GM12875 (cell line): ENCODE data around the gene MEGF11.

ENCODE experiments used
- H3K4me3 ChIP-seq: one replicate; pipeline ENCODE4 v1.5.1; 2011; ENCODE audit warnings: low read depth, low read length, control low read depth
- TF ChIP-seq, protein P1 (sequence below): IDR thresholded peaks from 2 replicates; pipeline ENCODE4 v1.5.1; 2011; ENCODE audit warnings: low read depth, mild to moderate bottlenecking, control low read depth, inconsistent platforms, low read length, moderate library complexity, borderline replicate concordance; ENCODE audit not compliant: insufficient read depth

MEGF11 gene

DNA sequence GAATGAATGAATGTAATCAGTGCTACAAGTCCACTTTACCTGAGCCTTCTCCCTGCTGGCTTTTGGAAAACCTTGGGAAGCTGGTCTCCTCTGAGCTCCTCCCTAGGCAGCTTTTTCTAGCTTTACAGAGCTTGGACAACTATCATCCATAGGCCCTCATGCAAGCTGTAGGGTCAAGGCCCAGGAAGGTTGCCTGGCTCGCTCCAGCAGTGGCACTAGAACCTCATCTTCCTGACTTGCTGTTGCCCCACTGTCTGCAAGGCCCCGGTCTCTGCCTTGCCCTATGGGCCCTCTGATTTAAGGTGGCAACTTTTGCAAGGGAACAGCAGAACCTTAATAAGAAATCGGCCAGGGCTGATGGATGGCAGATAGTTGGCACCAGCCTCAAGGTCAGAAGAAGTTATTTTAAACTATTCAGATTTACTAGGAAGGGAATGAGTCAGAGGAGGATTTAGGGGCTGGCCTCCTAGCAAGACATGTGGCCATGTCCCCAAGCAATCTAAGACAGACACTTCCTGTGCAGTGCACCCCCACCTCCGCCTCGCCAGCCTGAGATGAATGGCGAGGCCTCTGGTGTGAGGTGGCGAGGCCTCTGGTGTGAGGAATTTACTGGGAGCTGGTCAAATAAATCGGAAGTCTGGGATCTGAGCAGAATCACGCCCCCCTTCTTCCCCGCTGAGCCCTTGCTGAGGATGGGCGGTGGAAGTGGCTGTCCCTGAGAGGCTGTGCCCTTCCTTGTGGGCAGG, 180.8 kb downstream of the MEGF11 start:
- TF ChIP-seq, protein P1, sequence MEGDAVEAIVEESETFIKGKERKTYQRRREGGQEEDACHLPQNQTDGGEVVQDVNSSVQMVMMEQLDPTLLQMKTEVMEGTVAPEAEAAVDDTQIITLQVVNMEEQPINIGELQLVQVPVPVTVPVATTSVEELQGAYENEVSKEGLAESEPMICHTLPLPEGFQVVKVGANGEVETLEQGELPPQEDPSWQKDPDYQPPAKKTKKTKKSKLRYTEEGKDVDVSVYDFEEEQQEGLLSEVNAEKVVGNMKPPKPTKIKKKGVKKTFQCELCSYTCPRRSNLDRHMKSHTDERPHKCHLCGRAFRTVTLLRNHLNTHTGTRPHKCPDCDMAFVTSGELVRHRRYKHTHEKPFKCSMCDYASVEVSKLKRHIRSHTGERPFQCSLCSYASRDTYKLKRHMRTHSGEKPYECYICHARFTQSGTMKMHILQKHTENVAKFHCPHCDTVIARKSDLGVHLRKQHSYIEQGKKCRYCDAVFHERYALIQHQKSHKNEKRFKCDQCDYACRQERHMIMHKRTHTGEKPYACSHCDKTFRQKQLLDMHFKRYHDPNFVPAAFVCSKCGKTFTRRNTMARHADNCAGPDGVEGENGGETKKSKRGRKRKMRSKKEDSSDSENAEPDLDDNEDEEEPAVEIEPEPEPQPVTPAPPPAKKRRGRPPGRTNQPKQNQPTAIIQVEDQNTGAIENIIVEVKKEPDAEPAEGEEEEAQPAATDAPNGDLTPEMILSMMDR, result no peak

DNA sequence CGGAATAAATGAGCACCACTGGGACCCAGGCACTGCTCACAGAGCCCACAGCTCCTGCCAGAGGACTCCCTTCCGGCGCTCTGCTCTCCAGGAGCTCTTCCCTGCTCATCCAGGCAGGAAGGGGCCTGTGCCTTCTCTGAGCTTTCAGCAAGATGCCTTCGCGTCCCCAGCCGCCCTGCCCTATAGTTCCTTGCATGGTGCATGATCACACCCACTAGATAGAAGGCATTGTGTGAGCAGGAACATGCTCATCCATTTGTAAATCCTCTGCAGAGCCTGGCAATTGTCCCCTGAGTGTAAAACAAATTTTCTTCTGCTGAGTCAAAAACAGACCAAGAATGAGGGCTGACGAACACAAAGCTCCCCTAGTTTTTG, 181.6 kb downstream of the MEGF11 start:
- H3K4me3 ChIP-seq, result no peak overlapping the region
- TF ChIP-seq, protein P1, result no peak

More for the DNA sequence above, 180.8 kb downstream of the MEGF11 start:
- H3K4me3 ChIP-seq, result no peak overlapping the region

DNA sequence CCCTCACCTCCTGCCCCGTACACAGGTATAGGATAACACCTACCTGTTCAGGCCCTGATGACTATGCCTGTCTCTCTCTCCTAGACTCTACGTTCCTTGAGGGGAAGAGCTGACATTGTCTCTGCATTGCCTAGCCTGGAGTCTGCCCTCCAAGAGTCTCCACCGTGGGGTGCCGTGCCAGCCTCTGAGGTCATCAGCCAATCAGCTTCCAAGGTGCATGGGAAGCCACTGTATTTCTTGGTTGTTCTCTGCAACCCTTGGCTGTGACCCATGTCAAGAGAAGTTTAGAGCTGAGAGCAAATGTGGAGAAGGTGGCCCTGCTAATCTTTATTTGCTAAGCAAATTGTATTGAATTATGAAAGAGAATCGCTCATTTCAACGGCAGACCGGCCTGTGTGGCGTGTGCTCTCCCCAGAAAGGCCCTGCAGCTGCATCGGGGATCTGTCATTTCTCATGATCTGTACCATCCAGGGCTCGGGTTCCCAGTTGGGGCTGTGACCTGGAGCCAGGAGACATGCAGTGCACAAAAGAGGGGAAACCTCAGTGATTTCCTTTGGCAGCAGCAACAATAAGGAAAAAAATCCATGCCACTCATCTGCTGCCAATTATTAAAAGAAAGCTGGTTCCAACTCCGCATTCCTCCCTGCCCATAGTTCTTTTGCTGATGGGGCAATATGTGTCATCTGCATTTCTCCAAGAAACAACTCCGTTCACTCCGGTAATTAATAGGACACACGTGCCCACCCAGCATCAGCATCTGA, 182.2 kb downstream of the MEGF11 start:
- H3K4me3 ChIP-seq, result no peak overlapping the region
- TF ChIP-seq, protein P1, result no peak

DNA sequence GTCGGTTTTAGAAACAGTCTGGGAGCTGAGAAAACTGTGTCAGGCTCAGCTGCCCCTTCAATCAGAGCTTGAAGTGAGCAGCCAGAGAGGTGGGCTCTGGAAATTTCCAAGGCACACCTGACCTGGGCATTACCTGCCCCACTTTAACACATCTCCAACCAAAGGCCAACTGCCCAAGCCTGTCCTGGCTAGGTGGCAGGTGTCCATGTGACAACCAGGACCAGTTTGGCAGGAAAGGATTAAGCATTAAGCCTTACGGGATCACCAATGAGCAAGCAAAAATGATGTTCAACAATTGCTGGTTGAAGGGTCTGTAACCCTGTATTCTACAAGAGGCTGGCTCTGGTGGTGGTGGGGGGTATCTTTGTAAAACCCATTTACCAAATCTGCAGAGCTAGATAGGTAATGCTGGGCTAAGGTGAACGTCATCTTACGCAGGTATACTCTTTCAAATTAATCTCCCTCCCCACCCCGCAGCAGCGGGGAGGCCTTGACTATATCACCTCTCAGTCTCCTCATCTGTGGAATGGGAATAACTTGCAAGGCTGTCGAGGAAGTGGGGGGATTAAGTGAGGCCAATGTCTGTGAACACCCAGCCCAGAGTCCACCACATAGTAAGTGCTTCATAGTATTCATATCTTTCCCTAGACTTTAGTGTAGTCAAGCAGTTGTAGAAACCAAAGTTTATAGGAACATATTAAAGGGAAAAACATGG, 183.2 kb downstream of the MEGF11 start:
- no peak overlapping the region for H3K4me3 ChIP-seq
- TF ChIP-seq, protein P1, result no peak

DNA sequence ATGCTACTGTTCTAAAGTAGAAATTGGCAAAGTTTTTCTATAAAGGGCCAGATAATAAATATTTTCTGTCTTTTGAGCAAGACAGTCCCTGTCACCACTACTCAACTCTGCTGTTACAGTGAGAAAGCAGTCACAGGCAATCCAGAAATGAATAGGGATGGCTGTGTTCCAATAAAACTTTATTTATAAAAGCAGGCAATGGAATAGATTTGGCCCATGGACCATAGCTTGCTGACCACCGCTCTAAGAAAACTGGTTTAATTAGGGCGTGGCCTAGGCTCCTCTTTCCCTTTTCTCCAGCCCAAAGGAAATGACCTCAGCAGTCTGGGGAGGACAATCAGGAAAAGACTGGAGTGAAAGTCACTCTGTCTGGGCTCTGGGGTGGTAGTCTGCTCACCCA, 183.8 kb downstream of the MEGF11 start:
- TF ChIP-seq, protein P1, result no peak
- no peak overlapping the region for H3K4me3 ChIP-seq

DNA sequence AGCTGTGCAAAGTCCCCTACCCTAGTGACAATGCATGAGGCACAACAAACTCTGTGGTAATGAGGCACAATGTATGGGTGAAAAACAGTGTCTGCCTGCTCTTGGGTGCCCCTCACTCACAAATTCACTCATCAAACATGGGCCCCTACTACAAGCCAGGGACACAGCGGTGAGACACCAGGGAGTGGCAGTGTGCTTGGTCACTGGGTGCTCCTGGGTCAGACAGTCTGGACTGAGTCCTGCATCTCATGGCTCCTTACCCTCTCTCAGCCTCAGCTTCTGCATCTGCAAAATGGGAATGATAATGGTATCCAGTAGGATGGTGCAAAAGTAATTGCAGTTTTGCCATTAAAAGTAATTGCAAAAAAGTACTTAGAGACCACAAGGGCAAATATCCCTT, 184.7 kb downstream of the MEGF11 start:
- TF ChIP-seq, protein P1, result no peak
- H3K4me3 ChIP-seq, result no peak overlapping the region
